K562 (cell line): Measurements from ENCODE around the gene RREB1. TPM values are rescaled to one million over a fixed set of nuclear protein-coding genes. Genes with fewer than 3 reads are reported as not detected.

ENCODE experiments used
- DEAF1 ChIP-seq: fragments of 450-650 bp; formaldehyde crosslinking; IDR thresholded peaks from 2 replicates; pipeline ENCODE4 v1.4.0; 2020; ENCODE audit warnings: mild to moderate bottlenecking, moderate library complexity
- HMGXB4 ChIP-seq: sonication (generic); formaldehyde crosslinking; IDR thresholded peaks from 2 replicates; pipeline ENCODE4 v1.8.1; 2023; ENCODE audit warnings: mild to moderate bottlenecking, missing genetic modification reagents
- MAX ChIP-seq: sonication (generic); formaldehyde crosslinking; IDR thresholded peaks from 2 replicates; pipeline ENCODE4 v1.9.0; 2022; ENCODE audit warnings: mild to moderate bottlenecking, missing genetic modification reagents
- NBN ChIP-seq: fragments of 450-650 bp; IDR thresholded peaks from 2 replicates; pipeline ENCODE4 v1.6.1; 2016; ENCODE audit warnings: low read depth, mild to moderate bottlenecking
- NFIC ChIP-seq: fragments of 450-650 bp; IDR thresholded peaks from 2 replicates; pipeline ENCODE4 v1.6.1; 2017; ENCODE audit warnings: mild to moderate bottlenecking, inconsistent platforms
- RBBP5 ChIP-seq: fragments of 200-600 bp; sonication (generic); IDR thresholded peaks from 2 replicates; pipeline ENCODE4 v1.6.1; 2012; ENCODE audit warnings: borderline replicate concordance, mild to moderate bottlenecking, low read length, control low read depth, inconsistent platforms; ENCODE audit not compliant: insufficient read depth, poor library complexity, severe bottlenecking
- SOX6 ChIP-seq: fragments of 450-650 bp; IDR thresholded peaks from 2 replicates; pipeline ENCODE4 v1.6.1; 2014; ENCODE audit warnings: mild to moderate bottlenecking
- USF1 ChIP-seq: sonication (generic); formaldehyde crosslinking; IDR thresholded peaks from 2 replicates; pipeline ENCODE4 v1.9.0; 2022; ENCODE audit warnings: mild to moderate bottlenecking, missing genetic modification reagents
- ZBTB40 ChIP-seq, 2 experiments: fragments of 450-650 bp in 1 of 2; sonication (generic) in 1 of 2; formaldehyde crosslinking in 1 of 2; IDR thresholded peaks; 2 replicates each; pipeline versions ENCODE4 v1.7.1 to v1.9.0; 2016 to 2022; ENCODE audit warnings: inconsistent platforms in 1 of 2, mild to moderate bottlenecking in 1 of 2, missing genetic modification reagents in 1 of 2
- ZNF143 ChIP-seq: sonication (generic); formaldehyde crosslinking; IDR thresholded peaks from 2 replicates; pipeline ENCODE4 v1.9.0; 2022; ENCODE audit warnings: mild to moderate bottlenecking, missing genetic modification reagents
- polyA plus RNA-seq, 8 experiments: library from polyadenylated mRNA; depleted of rRNA in 4 of 8; stranded (reverse) in 5 of 8; unstranded in 3 of 8; fragments of >200 nt; fragmentation: Nextera tagmentation in 2 of 8; fragmentation: Illumina TruSeq in 1 of 8; extraction: Ambion mirVana in 2 of 8; extraction: Trizol in 1 of 8; gene quantifications; 2 replicates each; pipeline versions ENCODE4 v1.2.1 to v1.2.3, GENCODE V29; 2011 to 2014; ENCODE audit warnings: inconsistent platforms in 1 of 8, missing spikeins in 1 of 8
- total RNA-seq, 7 experiments: library from RNA; depleted of rRNA in 6 of 7; stranded (reverse); fragments of >200 nt in 6 of 7; fragmentation: Illumina TruSeq in 2 of 7; extraction: Trizol in 2 of 7; gene quantifications; 2 replicates each; pipeline versions ENCODE4 v1.2.1 to v1.2.3, GENCODE V29; 2011 to 2021; ENCODE audit warnings: low replicate concordance in 1 of 7

RREB1 gene
- total and polyA plus RNA-seq, 9 of the 15 experiments (the other 6 are each of a cell fraction or from before 2014, with no cell fraction given) = 3.3 to 64.2 (median 19.3) TPM

GRCh38 chr6:7106752-7107577, 796 bp upstream of the RREB1 start (continued):
- peak; percentile 24; the same call in 1 of the 2 replicates for TF ChIP-seq ZBTB40 (IDR thresholded peaks at IDR 0.05)
- TF ChIP-seq ZBTB40 (CRISPR knock-in tag; IDR thresholded peaks at IDR 0.05) = no peak
- peak; percentile 53; the same call in 1 of the 2 replicates for TF ChIP-seq MAX (CRISPR knock-in tag)
- no peak for TF ChIP-seq HMGXB4 (CRISPR knock-in tag)
- 0 out of 2 replicates have a peak, but pooled peaks have one; percentile 35 for TF ChIP-seq ZNF143 (CRISPR knock-in tag)
- TF ChIP-seq USF1 (CRISPR knock-in tag) = no peak
- TF ChIP-seq NBN = peak; percentile 67; the same call in 1 of the 2 replicates
- TF ChIP-seq DEAF1 (CRISPR knock-in tag) = peak; percentile 40; the same call in 1 of the 2 replicates
- no peak for TF ChIP-seq SOX6
- TF ChIP-seq RBBP5 = no peak
- TF ChIP-seq NFIC = peak; percentile 80
